Skeletal muscle satellite cell (primary cell): ENCODE data around the gene NOXO1.

Source experiments
- H3K27me3 ChIP-seq: 2 replicates; pipeline ENCODE4 v1.7.0; 2013; ENCODE audit warnings: low read length; ENCODE audit not compliant: control insufficient read depth, insufficient read depth
- H3K36me3 ChIP-seq: 2 replicates; pipeline ENCODE4 v1.7.0; 2013; ENCODE audit warnings: mild to moderate bottlenecking, control low read depth, low read length; ENCODE audit not compliant: insufficient read depth
- H3K4me1 ChIP-seq: 2 replicates; pipeline ENCODE4 v1.7.0; 2013; ENCODE audit warnings: low read length; ENCODE audit not compliant: control insufficient read depth, insufficient read depth
- H3K4me2 ChIP-seq: 2 replicates; pipeline ENCODE4 v1.7.0; 2013; ENCODE audit warnings: mild to moderate bottlenecking, low read length
- H3K4me3 ChIP-seq: 2 replicates; pipeline ENCODE4 v1.7.0; 2013; ENCODE audit warnings: low read length
- H3K9ac ChIP-seq: 2 replicates; pipeline ENCODE4 v1.7.0; 2013; ENCODE audit warnings: mild to moderate bottlenecking, low read depth, low read length, moderate library complexity
- H3K9me3 ChIP-seq: replicated peaks from 2 replicates; pipeline ENCODE4 v1.7.0; 2013; ENCODE audit warnings: mild to moderate bottlenecking, control low read depth, low read length

Gene NOXO1

GRCh38 chr16:1980770-1981087 is 540 bp downstream of the NOXO1 start:
- Histone ChIP-seq H3K9ac (no peak overlapping the region), H3K4me1 (peaks cover 19% of the 10 kb centered on the region), H3K36me3 (peaks cover 34% of the 10 kb centered on the region), H3K9me3 (no peaks in the 10 kb centered on the region), H3K4me3 (no peak overlapping the region), H3K4me2 (no peak overlapping the region), H3K27me3 (peaks cover 33% of the 10 kb centered on the region)

DNA sequence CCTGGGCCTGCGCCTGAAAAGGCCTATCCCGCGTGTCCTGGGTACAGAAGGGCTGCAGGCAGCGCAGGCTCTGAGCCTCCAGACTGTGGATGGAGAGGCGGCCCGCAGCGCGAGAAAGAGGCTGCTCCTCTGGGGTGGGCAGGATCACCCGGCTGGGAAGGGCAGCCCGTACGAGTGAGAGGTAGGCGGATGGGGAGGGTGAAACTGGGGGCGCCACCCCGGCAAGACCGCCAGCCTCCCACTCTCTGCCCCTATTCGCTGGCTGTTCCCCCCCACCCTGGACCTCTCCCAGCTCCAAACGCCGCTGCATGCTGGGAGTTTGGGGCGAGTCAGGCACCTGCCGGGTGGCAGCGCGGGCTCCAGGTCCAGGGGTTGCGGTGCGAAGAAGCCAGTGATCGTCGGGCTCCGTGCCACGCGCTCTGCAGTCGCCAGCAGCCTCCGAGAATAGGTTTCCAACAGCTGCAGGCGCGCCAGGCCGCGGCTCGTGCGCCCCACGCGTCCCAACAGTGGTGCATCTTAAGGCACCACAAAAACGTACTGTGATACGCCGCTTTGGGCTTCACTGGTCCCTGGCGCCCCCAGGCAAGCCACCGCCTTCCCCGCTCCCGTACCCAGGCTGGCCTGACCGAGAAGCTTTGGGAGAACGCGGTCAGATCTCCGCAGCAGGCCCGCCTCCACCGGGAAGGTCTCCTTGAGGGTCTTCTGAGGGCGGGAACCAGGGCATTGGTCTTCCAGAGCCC is 1.1 kb downstream of the NOXO1 start:
- Histone ChIP-seq H3K4me1 (peaks cover 14% of the 10 kb centered on the region), H3K9ac (no peak overlapping the region)

GRCh38 chr16:1979271-1980029 is 1.8 kb downstream of the NOXO1 start:
- Histone ChIP-seq H3K4me2 (no peak overlapping the region), H3K36me3 (peaks cover 46% of the 10 kb centered on the region), H3K9me3 (no peaks in the 10 kb centered on the region), H3K4me1 (peaks cover 6% of the 10 kb centered on the region), H3K9ac (no peak overlapping the region), H3K4me3 (no peak overlapping the region), H3K27me3 (peaks cover 33% of the 10 kb centered on the region)

More for the DNA sequence above, 1.1 kb downstream of the NOXO1 start:
- Histone ChIP-seq H3K36me3 (peaks cover 39% of the 10 kb centered on the region), H3K4me3 (no peak overlapping the region), H3K4me2 (no peak overlapping the region), H3K27me3 (peaks cover 33% of the 10 kb centered on the region), H3K9me3 (no peaks in the 10 kb centered on the region)

GRCh38 chr16:1978476-1979120 is 2.7 kb downstream of the NOXO1 start:
- H3K9ac ChIP-seq: no peak overlapping the region
- H3K4me2 ChIP-seq: no peak overlapping the region
- no peak overlapping the region for H3K4me3 ChIP-seq
- H3K4me1 ChIP-seq: peaks cover 4% of the 10 kb centered on the region
- H3K9me3 ChIP-seq: no peaks in the 10 kb centered on the region
- peaks cover 50% of the 10 kb centered on the region for H3K36me3 ChIP-seq
- peaks cover 33% of the 10 kb centered on the region for H3K27me3 ChIP-seq

DNA sequence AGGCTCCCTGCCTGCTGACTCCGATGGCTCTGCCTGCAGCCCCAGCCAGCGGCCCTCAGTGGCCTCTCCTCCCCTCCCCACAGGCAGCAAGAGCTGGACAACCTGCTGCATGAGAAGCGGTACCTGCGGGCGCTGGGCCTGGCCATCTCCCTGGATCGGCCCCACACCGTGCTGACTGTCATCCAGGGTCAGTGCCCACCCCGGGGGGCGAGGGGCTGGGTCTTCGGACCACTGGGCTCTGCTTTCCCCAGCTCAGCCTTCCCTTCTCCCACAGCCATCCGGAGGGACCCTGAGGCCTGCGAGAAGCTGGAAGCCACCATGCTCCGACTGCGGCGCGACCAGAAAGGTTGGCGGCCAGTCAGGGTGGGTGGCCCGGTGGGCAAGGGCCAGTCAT is 3.4 kb downstream of the NOXO1 start:
- Histone ChIP-seq H3K4me2 (no peak overlapping the region), H3K36me3 (peaks cover 50% of the 10 kb centered on the region), H3K9me3 (no peaks in the 10 kb centered on the region), H3K4me1 (peaks cover under 1% of the 10 kb centered on the region), H3K9ac (no peak overlapping the region), H3K27me3 (peaks cover 33% of the 10 kb centered on the region), H3K4me3 (no peak overlapping the region)

DNA sequence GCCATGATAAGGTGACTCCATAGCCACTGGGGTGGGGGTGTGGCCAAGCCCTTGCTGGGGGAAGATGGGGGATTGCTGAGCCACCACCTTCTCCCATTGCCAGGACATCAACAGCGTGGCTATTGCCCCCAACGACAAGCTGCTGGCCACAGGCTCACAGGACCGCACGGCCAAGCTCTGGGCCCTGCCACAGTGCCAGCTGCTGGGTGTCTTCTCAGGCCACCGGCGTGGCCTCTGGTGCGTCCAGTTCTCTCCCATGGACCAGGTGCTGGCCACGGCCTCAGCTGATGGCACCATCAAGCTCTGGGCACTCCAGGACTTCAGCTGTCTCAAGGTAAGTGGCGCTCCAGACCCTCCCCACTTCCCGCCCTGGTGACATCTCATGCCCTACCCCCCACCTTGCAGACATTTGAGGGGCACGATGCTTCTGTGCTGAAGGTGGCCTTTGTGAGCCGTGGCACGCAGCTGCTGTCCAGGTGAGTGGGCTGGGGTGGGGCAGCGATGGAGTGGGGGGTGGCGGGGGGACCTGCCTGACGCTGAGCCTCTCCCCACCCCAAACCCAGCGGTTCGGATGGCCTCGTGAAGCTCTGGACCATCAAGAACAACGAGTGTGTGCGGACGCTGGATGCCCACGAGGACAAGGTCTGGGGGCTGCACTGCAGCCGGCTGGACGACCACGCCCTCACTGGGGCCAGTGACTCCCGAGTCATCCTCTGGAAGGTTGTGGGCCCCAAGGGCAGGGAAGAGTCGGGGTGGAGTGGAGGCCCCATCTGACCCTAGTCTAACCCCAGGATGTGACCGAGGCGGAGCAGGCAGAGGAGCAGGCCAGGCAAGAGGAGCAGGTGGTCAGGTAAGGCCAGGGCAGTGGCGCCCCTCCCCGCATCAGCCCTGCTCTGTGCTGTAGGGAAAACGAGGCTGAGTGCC is 4.1 kb downstream of the NOXO1 start:
- peaks cover 4% of the 10 kb centered on the region for H3K4me1 ChIP-seq

GRCh38 chr16:1976216-1976520 is 5.1 kb downstream of the NOXO1 start:
- H3K4me3 ChIP-seq: no peak overlapping the region

More for the DNA sequence above, 4.1 kb downstream of the NOXO1 start:
- Histone ChIP-seq H3K4me2 (no peak overlapping the region), H3K27me3 (peaks cover 28% of the 10 kb centered on the region), H3K4me3 (no peak overlapping the region), H3K9ac (no peak overlapping the region), H3K36me3 (peaks cover 50% of the 10 kb centered on the region), H3K9me3 (no peaks in the 10 kb centered on the region)

DNA sequence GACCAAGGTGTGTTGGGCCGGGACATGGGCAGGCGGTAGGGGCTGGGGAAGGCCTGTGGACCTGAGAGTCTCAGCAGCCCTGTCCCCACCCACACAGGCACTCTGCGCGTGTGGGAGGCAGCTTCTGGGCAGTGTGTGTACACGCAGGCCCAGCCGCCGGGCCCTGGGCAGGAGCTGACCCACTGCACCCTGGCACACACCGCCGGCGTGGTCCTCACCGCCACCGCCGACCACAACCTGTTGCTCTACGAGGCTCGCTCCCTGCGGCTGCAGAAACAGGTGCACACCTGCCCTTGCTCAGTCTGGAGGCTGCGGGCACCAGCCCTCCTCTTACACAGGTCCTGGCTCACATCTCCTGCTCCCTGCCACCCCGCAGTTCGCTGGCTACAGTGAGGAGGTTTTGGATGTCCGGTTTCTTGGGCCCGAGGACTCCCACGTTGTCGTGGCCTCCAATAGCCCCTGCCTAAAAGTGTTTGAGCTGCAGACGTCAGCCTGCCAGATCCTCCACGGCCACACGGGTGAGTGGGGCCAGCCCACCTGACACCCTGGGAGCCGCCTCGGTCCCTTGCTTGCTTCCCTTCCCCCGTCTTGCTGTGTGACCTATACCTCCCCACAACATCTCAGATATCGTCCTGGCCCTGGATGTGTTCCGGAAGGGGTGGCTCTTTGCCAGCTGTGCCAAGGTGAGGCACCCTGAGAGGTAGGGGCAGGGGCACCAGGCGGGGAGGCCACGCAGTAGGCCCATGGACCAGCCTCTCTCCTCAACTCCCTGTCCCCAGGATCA is 5.6 kb downstream of the NOXO1 start:
- Histone ChIP-seq H3K4me1 (peaks cover 8% of the 10 kb centered on the region), H3K4me2 (no peak overlapping the region), H3K4me3 (no peak overlapping the region), H3K9me3 (no peaks in the 10 kb centered on the region), H3K27me3 (peaks cover 12% of the 10 kb centered on the region), H3K36me3 (peaks cover 52% of the 10 kb centered on the region), H3K9ac (no peak overlapping the region)

More at GRCh38 chr16:1976216-1976520, 5.1 kb downstream of the NOXO1 start:
- H3K4me1 ChIP-seq: peaks cover 4% of the 10 kb centered on the region
- no peak overlapping the region for H3K4me2 ChIP-seq
- peaks cover 17% of the 10 kb centered on the region for H3K27me3 ChIP-seq
- H3K9me3 ChIP-seq: no peaks in the 10 kb centered on the region
- H3K36me3 ChIP-seq: peaks cover 52% of the 10 kb centered on the region
- H3K9ac ChIP-seq: no peak overlapping the region

GRCh38 chr16:1974157-1975070 is 6.9 kb downstream of the NOXO1 start:
- Histone ChIP-seq H3K4me1 (peaks cover 8% of the 10 kb centered on the region), H3K4me2 (no peak overlapping the region), H3K4me3 (no peak overlapping the region), H3K27me3 (no peaks in the 10 kb centered on the region), H3K9me3 (no peaks in the 10 kb centered on the region), H3K9ac (no peak overlapping the region), H3K36me3 (peaks cover 51% of the 10 kb centered on the region)
